ENCODE measurements around the gene CHRNA1. TPM values are rescaled to one million over a fixed set of nuclear protein-coding genes. Genes with fewer than 3 reads are reported as not detected.
"Not testable (repeated sequence)": the region's sequence is repeated elsewhere in the genome, so short reads cannot be mapped to it uniquely, and the experiment has no call there.

Gene CHRNA1
- total RNA-seq, 1 experiment from 2014 or later, result 0.17 TPM

DNA sequence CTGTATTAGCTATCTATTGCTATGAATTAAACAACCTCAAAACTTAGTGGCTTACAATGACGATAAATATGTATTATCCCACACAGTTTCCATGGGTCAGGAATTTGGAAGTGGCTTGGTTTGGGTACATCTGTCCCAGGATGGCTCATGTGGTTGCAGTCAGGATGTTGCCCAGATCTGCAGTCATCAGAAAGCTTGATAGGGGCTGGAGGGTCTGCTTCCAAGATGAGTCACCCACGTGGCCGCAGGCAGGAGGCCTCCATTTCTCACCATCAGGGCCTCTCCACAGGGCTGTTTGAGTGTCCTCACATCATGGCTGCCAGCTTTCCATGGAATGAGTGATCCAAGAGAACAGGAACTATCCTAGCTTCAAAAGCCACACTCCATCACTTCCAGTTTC, 46.4 kb downstream of the CHRNA1 start:
- DNase-seq (ENCODE audit: low read depth), result peak; percentile 3

DNA sequence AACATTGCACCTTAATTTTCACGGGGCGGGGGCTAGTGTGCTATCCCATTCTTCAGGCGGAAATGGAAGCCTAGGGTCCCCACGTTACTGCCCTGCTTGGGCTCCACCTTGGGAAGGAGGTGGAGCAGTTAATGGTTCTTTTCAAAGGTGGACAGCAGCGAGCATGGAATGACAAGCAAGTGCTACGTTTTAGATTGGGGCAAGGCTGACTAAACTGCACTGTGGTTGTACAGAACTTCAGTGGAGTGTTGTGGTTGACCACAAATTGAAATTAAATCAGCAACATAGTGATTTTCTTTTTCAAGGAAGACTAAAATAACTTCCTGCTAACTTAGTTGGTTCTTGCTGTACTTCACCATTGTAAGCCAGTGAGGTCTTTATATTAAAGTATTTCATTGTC, 47.0 kb downstream of the CHRNA1 start:
- peak; percentile 71 for DNase-seq (ENCODE audit: low read depth)

DNA sequence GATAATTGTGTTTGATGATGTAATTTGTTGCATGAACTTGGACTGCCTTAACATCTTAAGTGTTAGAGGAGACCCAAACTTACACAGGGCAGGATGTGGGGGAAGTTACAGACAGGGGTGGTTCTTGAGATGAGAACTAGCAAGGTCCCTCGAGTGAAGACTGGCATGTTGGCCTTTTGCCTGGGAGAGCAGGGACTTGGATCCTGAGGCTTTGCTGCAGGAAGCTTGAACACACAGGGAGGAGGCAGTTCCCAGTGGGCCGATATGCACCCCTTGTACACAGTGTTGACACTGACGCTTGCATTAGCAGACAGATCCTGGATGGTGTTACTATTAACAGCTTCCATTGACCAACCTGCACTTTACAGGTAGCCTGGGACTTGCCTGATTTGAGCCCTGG, 47.5 kb downstream of the CHRNA1 start:
- no peak for DNase-seq (ENCODE audit: low read depth)

DNA sequence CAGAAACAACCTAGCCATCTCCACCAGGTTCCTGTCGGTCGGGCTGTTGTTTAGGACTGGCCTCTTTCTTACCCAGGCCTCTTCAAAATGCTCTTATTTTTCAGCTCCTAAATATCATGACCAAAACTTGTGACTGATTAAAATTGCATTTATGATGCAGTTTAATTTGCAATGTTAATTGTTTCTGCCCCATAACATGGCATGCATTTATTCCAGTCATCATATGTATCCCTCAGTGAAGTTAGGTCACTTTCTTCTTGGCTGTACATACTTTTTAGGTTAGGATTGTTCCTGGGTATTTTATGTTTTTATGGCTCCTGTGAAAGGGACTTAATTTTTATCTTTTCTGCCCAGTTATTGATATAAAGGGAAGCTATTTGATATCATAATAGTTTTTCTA, 50.6 kb downstream of the CHRNA1 start:
- no peak for DNase-seq (ENCODE audit: low read depth)

GRCh38 chr2:174711206-174711605, 53.1 kb downstream of the CHRNA1 start:
- DNase-seq (ENCODE audit: low read depth), result peak; percentile 38

DNA sequence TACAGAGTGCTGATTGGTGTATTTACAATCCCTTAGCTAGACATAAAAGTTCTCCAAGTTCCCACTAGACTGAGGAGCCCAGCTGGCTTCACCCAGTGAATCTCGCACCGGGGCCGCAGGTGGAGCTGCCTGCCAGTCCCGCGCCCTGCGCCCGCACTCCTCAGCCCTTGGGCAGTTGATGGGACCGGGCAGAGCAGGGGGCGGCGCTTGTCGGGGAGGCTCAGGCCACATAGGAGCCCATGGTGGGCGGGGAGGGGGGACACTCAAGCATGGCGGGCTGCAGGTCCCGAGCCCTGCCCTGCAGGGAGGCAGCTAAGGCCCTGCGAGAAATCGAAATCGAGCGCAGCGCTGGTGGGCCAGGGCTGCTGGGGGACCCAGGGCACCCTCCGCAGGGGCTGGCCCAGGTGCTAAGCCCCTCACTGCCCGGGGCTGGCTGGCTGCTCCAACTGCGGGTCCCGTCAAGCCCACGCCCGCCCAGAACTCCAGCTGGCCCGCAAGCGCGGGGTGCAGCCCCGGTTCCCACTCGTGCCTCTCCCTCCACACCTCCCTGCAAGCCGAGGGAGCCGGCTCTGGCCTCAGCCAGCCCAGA, 54.8 kb downstream of the CHRNA1 start:
- DNase-seq (ENCODE audit: low read depth), result not testable (repeated sequence)

GRCh38 chr2:174708713-174709112, 55.6 kb downstream of the CHRNA1 start:
- DNase-seq (ENCODE audit: low read depth), result no peak

GRCh38 chr2:174705321-174705720, 59.0 kb downstream of the CHRNA1 start:
- DNase-seq (ENCODE audit: low read depth), result no peak

DNA sequence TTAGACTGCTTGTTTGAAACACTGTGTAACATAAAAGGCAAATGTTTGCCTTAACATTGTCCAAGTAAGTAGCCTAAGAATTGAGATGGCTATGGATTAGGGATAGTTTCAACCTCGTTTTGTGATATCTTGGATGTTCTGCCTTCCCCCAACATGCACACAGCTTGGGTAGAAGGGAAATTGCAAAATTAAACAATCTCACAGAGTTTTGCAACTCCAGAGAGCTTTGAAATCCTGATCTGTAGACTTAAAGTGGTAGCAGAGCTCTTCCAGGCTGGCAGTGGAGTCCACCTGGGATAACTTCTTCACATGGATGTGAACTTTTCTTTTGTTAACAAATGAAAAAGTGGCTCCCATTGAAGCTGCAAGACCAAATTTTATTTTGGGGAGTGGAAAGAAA, 59.6 kb downstream of the CHRNA1 start:
- no peak for DNase-seq (ENCODE audit: low read depth)

DNA sequence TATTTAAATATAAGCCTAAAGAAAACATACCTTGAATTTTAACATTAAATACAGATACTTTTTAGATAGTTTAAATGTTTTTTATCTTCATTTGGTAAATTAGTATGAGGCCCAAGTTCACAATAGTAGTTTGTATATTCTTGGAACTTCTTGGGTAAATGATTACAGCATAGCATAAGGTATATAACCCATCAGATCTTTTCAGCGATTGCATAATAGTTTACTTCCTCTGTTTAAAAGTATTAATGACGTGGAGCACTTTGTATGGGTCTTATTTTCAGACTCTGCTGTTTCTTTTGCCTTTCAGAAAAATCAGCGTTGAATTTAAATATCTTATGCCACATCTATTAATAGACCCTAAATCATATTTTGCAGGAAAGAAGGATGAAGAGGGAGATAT, 60.2 kb downstream of the CHRNA1 start:
- no peak for DNase-seq (ENCODE audit: low read depth)

- DNase-seq (ENCODE audit: low read depth), result no peak
Observed at GRCh38 chr2:174703430-174703829, 60.8 kb downstream of the CHRNA1 start.

- DNase-seq (ENCODE audit: low read depth), result no peak
Observed at GRCh38 chr2:174702541-174702940, 61.7 kb downstream of the CHRNA1 start.

DNA sequence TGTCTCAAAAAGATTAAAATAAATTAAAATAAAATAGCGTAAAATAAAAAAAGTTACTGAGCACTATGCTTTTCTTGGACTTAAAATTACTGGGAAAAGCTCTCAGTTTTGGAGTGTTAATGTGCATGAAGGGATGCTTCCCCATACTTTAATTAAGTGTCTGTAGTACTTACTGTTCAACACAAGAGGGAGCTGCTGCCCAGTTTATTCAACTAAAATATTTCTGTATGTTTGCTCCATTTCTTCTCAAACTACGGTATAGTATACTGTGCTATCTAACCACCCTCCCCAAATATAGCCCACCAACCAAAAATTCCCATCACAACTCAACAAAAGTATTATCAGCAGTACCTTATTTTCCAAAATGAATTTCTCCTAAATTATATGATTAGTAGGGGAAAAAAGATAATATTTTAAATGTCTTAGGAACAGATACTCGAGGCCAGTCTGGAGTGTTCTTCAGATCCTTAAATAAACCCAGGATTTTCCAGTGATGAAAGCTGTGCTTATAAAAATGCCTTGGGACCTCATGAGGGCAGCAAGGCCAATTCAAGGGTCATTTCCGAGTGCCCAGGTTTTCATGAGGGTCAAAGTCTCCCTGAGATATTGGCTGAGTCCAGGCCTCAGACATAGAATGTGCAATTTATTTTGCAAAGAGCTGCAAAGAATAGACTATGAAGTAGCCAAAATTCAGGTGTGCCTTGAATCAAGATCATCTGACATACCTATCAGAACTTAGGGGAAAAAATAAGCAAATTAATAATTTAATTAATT, 64.1 kb downstream of the CHRNA1 start:
- peak; percentile 50 for DNase-seq (ENCODE audit: low read depth)

Other genes with a start within 250 kb of the CHRNA1 start
- gene WIPF1, start 166.7 kb downstream of the CHRNA1 start, total RNA-seq (2014; rRNA removed; shearing (Covaris generic)), result 5.2 and 10.6 TPM in 2 replicates
- 11.0 and 12.7 TPM in 2 replicates for gene CHN1, start 240.9 kb upstream of the CHRNA1 start, total RNA-seq (2014; rRNA removed; shearing (Covaris generic))